ENCODE results near the gene IPO9.

The IPO9 gene

GRCh38 chr1:201870397-201870796 is 41.4 kb downstream of the IPO9 start:
- POLR2A ChIA-PET (ENCODE audit: low non-redundant PET) = no interaction called here
- DNase-seq (ENCODE audit: low spot score) = no peak
- H3K27ac ChIP-seq = no peak overlapping the region
- TF ChIP-seq, protein P1, sequence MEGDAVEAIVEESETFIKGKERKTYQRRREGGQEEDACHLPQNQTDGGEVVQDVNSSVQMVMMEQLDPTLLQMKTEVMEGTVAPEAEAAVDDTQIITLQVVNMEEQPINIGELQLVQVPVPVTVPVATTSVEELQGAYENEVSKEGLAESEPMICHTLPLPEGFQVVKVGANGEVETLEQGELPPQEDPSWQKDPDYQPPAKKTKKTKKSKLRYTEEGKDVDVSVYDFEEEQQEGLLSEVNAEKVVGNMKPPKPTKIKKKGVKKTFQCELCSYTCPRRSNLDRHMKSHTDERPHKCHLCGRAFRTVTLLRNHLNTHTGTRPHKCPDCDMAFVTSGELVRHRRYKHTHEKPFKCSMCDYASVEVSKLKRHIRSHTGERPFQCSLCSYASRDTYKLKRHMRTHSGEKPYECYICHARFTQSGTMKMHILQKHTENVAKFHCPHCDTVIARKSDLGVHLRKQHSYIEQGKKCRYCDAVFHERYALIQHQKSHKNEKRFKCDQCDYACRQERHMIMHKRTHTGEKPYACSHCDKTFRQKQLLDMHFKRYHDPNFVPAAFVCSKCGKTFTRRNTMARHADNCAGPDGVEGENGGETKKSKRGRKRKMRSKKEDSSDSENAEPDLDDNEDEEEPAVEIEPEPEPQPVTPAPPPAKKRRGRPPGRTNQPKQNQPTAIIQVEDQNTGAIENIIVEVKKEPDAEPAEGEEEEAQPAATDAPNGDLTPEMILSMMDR (conservative IDR thresholded peaks at IDR 0.05; ENCODE audit: low read depth) = no peak
- CTCF ChIA-PET = no interaction called here

- H3K27ac ChIP-seq = no peak overlapping the region
- no peak for DNase-seq (ENCODE audit: low spot score)
- ChIA-PET POLR2A (ENCODE audit: low non-redundant PET) (no interaction called here), CTCF (interaction anchor here (0.5 to 2.0 kb wide), 4 partner anchors 10 to 262 kb away, joined by 3 to 7 read pairs (median 4); no protein-coding TSS in a partner anchor)
- TF ChIP-seq, protein P1 (conservative IDR thresholded peaks at IDR 0.05; ENCODE audit: low read depth) = no peak
Observed at GRCh38 chr1:201874672-201875071, 45.7 kb downstream of the IPO9 start.

DNA sequence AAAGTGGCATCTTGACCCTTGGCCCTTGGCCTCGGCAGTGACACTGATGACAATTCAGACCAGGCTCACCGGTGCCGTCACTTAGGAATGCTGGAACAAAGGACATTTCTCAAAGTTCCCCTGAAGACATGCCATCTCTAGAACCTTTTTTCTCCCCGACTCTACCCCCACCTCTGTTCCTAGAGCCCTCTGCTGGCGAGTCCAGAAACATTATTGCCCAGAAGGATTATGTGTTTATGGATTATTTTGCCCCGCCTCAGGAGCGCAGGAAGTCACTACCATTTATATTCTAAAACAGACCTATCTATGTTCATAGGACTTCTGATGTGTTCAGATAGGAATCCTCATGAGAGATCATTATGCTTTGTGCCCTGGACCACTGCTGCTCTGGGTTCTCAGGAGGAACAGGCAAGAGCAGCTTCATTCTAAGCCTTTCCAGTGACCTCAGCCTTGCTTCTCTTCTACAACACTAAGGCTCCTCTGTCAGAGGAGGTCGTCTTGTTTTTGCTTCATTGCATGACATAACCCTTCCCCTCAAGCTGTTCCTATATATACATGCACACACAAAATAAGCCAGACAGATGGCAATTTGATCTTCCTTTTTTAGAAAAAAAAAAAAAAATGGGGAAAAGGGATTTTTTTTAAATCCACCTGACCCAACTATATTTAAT is 47.3 kb downstream of the IPO9 start:
- ChIA-PET POLR2A (ENCODE audit: low non-redundant PET) (interaction anchor here (0.6 kb wide), 1 partner anchor 11 kb away, joined by 3 read pairs; no protein-coding TSS in a partner anchor), CTCF (interaction anchor here (0.7 to 2.0 kb wide), 5 partner anchors 12 to 346 kb away, joined by 3 to 6 read pairs (median 3); no protein-coding TSS in a partner anchor)
- no peak for DNase-seq (ENCODE audit: low spot score)
- TF ChIP-seq, protein P1 (conservative IDR thresholded peaks at IDR 0.05; ENCODE audit: low read depth) = no peak
- no peak overlapping the region for H3K27ac ChIP-seq

DNA sequence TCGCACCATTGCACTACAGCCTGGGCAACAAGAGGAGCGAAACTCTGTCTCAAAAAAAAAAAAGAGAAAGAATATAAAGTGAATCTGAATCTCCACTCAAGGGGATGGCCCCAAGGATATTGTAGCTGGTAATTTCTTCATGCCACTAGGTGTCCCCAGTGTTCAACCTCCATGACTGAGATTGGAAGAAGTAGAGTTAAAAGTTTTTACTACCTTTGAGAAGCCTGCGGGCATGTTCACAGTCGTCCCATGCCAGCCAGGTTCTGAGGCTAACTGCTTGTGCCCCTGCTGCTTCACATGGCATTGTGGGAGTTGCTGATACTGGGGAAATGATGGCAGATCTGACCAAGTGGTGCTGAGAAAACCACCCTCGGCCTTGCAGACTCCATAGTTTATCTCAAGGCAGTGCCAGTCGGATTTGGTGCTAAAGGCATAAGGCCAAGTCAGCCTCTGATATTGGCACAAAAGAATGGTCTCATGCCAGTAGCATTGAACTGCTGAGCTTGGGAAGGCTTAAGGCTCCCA is 49.0 kb downstream of the IPO9 start:
- POLR2A ChIA-PET (ENCODE audit: low non-redundant PET) = interaction anchor here (0.6 kb wide), 1 partner anchor 8 kb away, joined by 4 read pairs; no protein-coding TSS in a partner anchor
- CTCF ChIA-PET = interaction anchor here (0.5 to 2.0 kb wide), 18 partner anchors 9 to 1439 kb away, joined by 3 to 13 read pairs (median 3); partner anchors contain the start of genes IPO9 and SHISA4
- DNase-seq (ENCODE audit: low spot score) = peak; percentile 75
- TF ChIP-seq, protein P1 (conservative IDR thresholded peaks at IDR 0.05; ENCODE audit: low read depth) = peak; percentile 73
- H3K27ac ChIP-seq = peak overlapping the region; percentile 53

DNA sequence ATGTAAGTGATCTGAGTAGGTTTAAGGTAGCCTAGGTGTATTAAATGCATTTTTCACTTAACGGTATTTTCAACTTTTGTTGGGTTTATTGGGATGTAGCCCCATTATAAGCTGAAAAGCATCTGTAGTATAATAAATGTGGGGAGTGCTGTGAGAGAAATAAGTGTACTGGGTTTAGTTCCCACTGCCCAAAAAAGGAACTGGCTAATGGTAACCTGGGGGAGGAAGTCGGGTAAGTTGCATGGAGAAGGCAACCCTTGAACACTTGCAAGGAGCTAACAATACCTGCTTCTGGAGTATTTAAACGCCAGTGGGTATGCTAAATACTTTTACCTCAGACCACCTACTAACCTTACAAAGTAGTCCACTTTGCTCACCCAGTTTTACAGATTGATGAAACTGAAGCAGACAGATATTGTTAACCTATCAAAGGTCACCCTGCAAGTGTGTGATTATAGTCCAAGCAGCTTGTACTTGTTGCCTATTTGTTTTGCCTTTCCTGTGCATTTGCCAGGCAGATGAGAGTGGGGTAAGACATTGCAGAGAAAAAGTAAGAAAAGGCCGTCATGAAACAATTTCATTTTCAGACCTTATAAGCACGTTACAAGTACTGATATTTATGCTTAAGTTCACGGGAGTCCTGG is 52.1 kb downstream of the IPO9 start:
- ChIA-PET POLR2A (ENCODE audit: low non-redundant PET) (no interaction called here), CTCF (interaction anchor here (0.6 to 5.2 kb wide), 7 partner anchors 12 to 254 kb away, joined by 3 to 52 read pairs (median 6); no protein-coding TSS in a partner anchor)
- TF ChIP-seq, protein P1 (conservative IDR thresholded peaks at IDR 0.05; ENCODE audit: low read depth) = no peak
- DNase-seq (ENCODE audit: low spot score) = no peak
- no peak overlapping the region for H3K27ac ChIP-seq

DNA sequence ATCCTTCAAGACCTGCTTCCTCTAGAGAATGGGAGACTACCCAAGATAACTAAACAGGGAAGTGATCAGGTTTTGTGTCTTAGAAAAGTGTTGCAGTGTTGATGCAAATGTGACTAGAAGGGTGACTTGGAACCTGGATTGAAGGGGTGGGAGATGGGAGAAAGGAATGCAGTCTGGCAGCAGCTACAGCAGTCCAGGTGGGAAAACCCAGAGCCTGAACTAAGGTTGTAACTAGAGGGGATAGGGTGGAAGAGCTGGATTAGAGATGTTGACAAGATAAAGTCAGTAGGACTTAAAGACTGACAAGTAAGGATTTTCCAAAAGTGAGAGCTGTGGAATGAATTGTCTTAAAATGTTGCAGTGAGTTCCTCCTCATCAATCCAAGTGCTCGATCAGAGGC is 52.7 kb downstream of the IPO9 start:
- no peak overlapping the region for H3K27ac ChIP-seq
- TF ChIP-seq, protein P1 (conservative IDR thresholded peaks at IDR 0.05; ENCODE audit: low read depth) = no peak
- ChIA-PET POLR2A (ENCODE audit: low non-redundant PET) (no interaction called here), CTCF (interaction anchor here (0.6 to 5.2 kb wide), 6 partner anchors 12 to 118 kb away, joined by 3 to 52 read pairs (median 5); no protein-coding TSS in a partner anchor)
- DNase-seq (ENCODE audit: low spot score) = no peak
